NCI-H526 (cell line): Measurements from ENCODE around the gene TRDMT1.
A peak's percentile ranks its signal among the peaks of the same experiment; 100 is the strongest.
"Not testable (repeated sequence)": the region's sequence is repeated elsewhere in the genome, so short reads cannot be mapped to it uniquely, and the experiment has no call there.

Source experiments
- DNase-seq, 2 experiments: peaks; one replicate each; lab custom pipeline; 2025; lab: John Stamatoyannopoulos, UW

Gene TRDMT1

GRCh38 chr10:17129741-17130140 is 71.7 kb downstream of the TRDMT1 start, which contains the start of gene CUBN:
TSS of gene CUBN (minus strand) at chr10:17129811. CDS start at chr10:17129765, 46 bp downstream.
- DNase-seq, result no peak

- no peak for DNase-seq
Measured at GRCh38 chr10:17128261-17128660, 73.2 kb downstream of the TRDMT1 start.

DNA sequence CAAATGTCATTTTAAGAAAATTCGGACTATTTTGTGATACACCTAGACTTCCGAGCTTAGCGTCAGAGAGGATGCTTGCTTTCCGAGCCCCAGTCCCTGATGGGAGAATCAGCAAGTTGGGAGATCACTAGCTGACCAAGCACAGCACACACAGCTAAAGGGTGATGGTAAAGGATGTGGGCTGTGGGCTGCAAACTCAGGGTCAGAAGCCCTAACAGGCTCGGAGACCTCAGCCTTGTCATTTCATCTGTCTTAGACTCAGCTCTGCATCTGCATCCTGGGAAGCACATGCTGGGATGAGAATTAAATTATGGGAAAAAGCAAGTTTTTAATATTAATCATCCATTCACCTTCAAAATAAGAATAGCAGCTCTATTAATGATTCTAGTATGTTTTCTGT is 75.1 kb downstream of the TRDMT1 start:
- no peak for DNase-seq

GRCh38 chr10:17125206-17125893 is 76.1 kb downstream of the TRDMT1 start:
- DNase-seq, result no peak

GRCh38 chr10:17123961-17124360 is 77.5 kb downstream of the TRDMT1 start:
- DNase-seq, result peak; percentile 34 to 63

- peak in 1 of 2 experiments; percentile 21 for DNase-seq
Measured at GRCh38 chr10:17122726-17123661, 78.5 kb downstream of the TRDMT1 start.

DNA sequence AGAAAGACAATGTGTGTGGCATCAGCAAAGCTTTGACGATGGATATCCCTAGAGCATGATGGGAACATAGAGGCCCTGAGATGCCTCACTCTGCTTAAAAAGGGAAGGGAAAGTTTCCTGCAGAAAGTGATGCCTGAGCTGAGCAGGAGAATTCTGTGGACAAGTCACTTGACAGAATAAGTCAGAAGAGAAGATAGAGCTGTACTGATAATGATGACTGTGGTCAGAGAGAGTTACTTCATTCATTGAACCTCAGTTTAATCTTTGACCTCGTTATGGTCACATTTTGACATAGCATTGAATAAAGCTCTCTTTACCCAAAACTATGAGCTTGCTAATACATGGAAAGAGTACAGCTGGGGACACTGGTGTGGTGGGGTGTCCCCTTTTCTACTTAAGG is 79.4 kb downstream of the TRDMT1 start:
- DNase-seq, result no peak

- DNase-seq, result no peak
Measured at GRCh38 chr10:17120694-17121093, 80.8 kb downstream of the TRDMT1 start.

DNA sequence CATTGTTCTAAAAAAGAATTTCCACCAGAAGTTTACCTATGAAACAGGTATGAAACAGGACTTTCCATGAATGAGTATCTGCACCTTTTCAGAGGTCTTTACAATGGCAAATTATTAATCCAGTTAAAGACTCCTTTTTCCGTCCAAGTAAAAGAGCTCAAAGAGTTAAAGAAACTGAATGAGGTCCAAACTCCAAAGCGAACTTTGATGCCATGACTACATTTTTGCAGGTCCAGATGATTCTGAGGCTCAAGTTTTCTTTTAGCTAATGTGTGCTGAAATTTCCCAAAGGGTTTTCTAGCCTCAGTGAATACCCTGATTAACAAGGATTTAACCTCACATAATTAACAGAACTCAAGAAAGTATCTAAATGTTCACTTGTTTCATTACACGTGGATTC is 81.6 kb downstream of the TRDMT1 start:
- no peak for DNase-seq

- no peak for DNase-seq
Measured at GRCh38 chr10:17116193-17116592, 85.3 kb downstream of the TRDMT1 start.

GRCh38 chr10:17115683-17116082 is 85.8 kb downstream of the TRDMT1 start:
- DNase-seq, result peak in 1 of 2 experiments; percentile 9

DNA sequence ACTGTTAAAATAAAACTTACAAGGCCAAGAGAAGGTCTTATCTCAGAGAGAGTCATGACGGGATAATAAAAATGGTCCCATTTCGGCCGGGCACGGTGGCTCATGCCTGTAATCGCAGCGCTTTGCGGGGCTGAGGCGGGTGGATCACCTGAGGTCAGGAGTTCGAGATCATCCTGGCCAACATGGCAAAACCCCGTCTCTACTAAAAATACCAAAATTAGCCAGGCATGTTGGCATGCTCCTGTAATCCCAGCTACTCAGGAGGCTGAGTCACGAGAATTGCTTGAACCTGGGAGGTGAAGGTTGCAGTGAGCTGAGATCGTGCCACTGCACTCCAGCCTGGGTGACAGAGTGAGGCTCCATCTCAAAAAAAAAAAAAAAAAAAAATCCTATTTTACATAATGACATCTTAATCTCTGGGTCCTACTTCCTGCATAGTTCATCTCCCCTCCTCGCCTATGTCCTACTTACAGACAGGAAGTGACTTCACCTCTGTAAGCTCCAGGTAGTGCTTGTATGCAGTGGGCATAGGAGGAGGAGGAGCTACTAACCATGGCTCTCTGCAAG is 86.5 kb downstream of the TRDMT1 start:
- not testable (repeated sequence) for DNase-seq

GRCh38 chr10:17113889-17114540 is 87.5 kb downstream of the TRDMT1 start:
- no peak for DNase-seq

GRCh38 chr10:17113346-17113745 is 88.1 kb downstream of the TRDMT1 start:
- DNase-seq, result no peak

GRCh38 chr10:17112566-17112965 is 88.9 kb downstream of the TRDMT1 start:
- DNase-seq, result no peak

GRCh38 chr10:17109475-17110207 is 91.8 kb downstream of the TRDMT1 start:
- no peak for DNase-seq

- DNase-seq, result no peak
Measured at GRCh38 chr10:17109046-17109445, 92.4 kb downstream of the TRDMT1 start.

DNA sequence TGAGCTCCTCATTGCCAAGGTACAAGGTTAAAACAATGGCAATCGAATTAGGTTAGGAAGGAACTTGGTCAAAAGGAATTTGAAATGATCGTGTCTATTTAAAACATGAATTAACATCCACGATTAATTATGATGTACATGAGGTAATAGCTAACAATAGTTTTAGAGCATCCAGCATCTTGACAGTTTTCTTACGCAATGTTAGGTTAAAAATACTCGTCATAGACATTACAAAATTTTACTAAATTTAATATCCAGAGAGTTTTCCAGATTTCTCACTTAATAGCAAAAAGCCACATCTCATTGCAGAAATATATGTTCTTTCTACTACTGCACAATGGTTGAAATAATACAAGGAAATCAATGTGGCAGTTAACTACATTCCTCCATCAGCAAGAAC is 94.5 kb downstream of the TRDMT1 start:
- DNase-seq, result no peak

- DNase-seq, result no peak
Measured at GRCh38 chr10:17101910-17102266, 99.6 kb downstream of the TRDMT1 start.

DNA sequence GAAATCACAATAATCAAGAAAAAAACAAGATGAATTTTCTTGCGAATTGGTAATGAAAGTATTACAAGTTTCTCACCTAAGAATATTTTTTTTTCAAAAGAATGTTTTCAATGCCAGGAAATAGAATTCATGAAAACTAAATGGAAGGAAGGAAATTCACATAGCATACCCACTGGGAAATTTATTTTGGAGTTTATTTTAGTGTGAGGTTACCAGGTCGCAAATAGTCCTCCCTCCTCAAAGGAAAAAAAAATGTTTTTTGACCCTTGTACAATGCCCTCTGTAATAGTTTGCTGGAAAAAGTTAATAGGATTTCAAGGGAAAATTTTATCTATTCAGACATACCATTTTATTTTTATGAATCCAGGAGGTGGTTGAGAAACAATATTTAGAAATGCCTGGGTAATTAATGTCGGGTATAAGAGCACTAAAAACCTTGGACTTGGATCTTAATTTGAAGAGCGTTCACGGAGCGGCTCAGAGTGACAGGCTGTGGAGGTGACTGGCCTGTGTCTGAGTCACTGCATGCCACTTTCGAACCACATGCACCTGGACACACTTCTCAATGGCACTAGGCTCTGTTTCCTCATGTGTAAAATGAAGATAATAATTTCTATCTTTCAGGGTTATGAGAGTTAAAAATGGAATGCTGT is 100.1 kb downstream of the TRDMT1 start:
- DNase-seq, result no peak

DNA sequence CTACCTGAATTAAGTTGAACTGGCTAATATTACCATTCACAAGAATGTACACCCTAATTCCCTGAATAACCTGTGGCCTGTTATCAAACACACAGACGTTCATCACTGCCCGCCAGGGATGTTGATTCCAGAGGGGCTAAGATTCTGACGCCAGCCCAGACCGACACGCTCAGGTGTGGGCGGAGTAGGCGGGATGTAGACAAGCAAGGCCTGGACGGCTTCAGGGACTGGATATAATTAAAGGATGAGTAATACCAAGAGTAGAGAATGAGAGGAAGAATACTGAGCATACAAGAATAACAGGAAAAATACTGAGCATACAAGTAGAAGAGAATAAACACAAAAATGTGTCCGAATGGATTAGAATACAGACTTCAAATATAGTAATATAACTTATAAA is 100.9 kb downstream of the TRDMT1 start:
- no peak for DNase-seq
